Erythroblast (primary cell): ENCODE data around the gene PIGT.

Experiments used
- GATA1 ChIP-seq: IDR thresholded peaks from 2 replicates; pipeline ENCODE4 v1.6.1; 2011; ENCODE audit warnings: low read depth, mild to moderate bottlenecking, control low read depth, low read length, moderate library complexity
- POLR2A ChIP-seq: IDR thresholded peaks from 2 replicates; pipeline ENCODE4 v1.6.1; 2011; ENCODE audit warnings: mild to moderate bottlenecking, low read length

- TF ChIP-seq POLR2A = no peak
- no peak for TF ChIP-seq GATA1
Measured at GRCh38 chr20:45461225-45461624, 45.3 kb downstream of the PIGT start.
